ENCODE data around the gene GFY.

The GFY gene

GRCh38 chr19:49425922-49426592 lies 869 bp downstream of the GFY start:
- Histone ChIP-seq H3K79me2 (ENCODE audit: low read length) (no peaks in the 10 kb centered on the region), H3K9me3 (replicated peaks; ENCODE audit: insufficient read depth, low read length) (no peaks in the 10 kb centered on the region), H3K27me3 (replicated peaks; ENCODE audit: insufficient read depth, low read length) (peaks cover 99% of the 10 kb centered on the region), H3K9ac (ENCODE audit: low read length) (no peak overlapping the region), H2AFZ (ENCODE audit: low read length) (no peak overlapping the region), H3K9me2 (replicated peaks; ENCODE audit: insufficient read depth, low read length) (no peaks in the 10 kb centered on the region), H3K27ac (ENCODE audit: low read length) (no peak overlapping the region), H3F3A (ENCODE audit: insufficient read depth, low read length) (no peaks in the 10 kb centered on the region), H3K4me3 (ENCODE audit: low read length) (no peak overlapping the region), H3K36me3 (replicated peaks; ENCODE audit: insufficient read depth, low read length) (no peaks in the 10 kb centered on the region), H3K4me2 (ENCODE audit: low read depth, low read length) (no peak overlapping the region), H3K4me1 (ENCODE audit: low read length) (0 out of 2 replicates have a peak, but pooled peaks cover 3% of the 10 kb centered on the region), H4K20me1 (ENCODE audit: insufficient read depth, low read length) (no peaks in the 10 kb centered on the region)
- TF ChIP-seq CTCF (IDR thresholded peaks at IDR 0.05; ENCODE audit: low read length) (no peak), EZH2 (optimal IDR thresholded peaks at IDR 0.05; ENCODE audit: low read depth, low read length) (no peak), EZH2phosphoT487 (IDR thresholded peaks at IDR 0.05; ENCODE audit: low read length) (no peak; the same call in 1 of the 2 replicates)
- no peak for DNase-seq

- no peaks in the 10 kb centered on the region for H3K79me2 ChIP-seq (ENCODE audit: low read length)
- no peaks in the 10 kb centered on the region for H3F3A ChIP-seq (ENCODE audit: insufficient read depth, low read length)
- H2AFZ ChIP-seq (ENCODE audit: low read length) = no peak overlapping the region
- DNase-seq = no peak
- TF ChIP-seq EZH2 (optimal IDR thresholded peaks at IDR 0.05; ENCODE audit: low read depth, low read length) (no peak), CTCF (IDR thresholded peaks at IDR 0.05; ENCODE audit: low read length) (no peak), EZH2phosphoT487 (IDR thresholded peaks at IDR 0.05; ENCODE audit: low read length) (no peak)
- H4K20me1 ChIP-seq (ENCODE audit: insufficient read depth, low read length) = no peaks in the 10 kb centered on the region
- H3K27ac ChIP-seq (ENCODE audit: low read length) = no peak overlapping the region
- H3K27me3 ChIP-seq (replicated peaks; ENCODE audit: insufficient read depth, low read length) = peaks cover 98% of the 10 kb centered on the region
- H3K4me3 ChIP-seq (ENCODE audit: low read length) = no peak overlapping the region
- no peak overlapping the region for H3K4me2 ChIP-seq (ENCODE audit: low read depth, low read length)
- H3K9me2 ChIP-seq (replicated peaks; ENCODE audit: insufficient read depth, low read length) = no peaks in the 10 kb centered on the region
- no peaks in the 10 kb centered on the region for H3K36me3 ChIP-seq (replicated peaks; ENCODE audit: insufficient read depth, low read length)
- H3K4me1 ChIP-seq (ENCODE audit: low read length) = 0 out of 2 replicates have a peak, but pooled peaks cover 3% of the 10 kb centered on the region
- no peaks in the 10 kb centered on the region for H3K9me3 ChIP-seq (replicated peaks; ENCODE audit: insufficient read depth, low read length)
- no peak overlapping the region for H3K9ac ChIP-seq (ENCODE audit: low read length)
Measured at GRCh38 chr19:49427339-49427738, 2.2 kb downstream of the GFY start.

DNA sequence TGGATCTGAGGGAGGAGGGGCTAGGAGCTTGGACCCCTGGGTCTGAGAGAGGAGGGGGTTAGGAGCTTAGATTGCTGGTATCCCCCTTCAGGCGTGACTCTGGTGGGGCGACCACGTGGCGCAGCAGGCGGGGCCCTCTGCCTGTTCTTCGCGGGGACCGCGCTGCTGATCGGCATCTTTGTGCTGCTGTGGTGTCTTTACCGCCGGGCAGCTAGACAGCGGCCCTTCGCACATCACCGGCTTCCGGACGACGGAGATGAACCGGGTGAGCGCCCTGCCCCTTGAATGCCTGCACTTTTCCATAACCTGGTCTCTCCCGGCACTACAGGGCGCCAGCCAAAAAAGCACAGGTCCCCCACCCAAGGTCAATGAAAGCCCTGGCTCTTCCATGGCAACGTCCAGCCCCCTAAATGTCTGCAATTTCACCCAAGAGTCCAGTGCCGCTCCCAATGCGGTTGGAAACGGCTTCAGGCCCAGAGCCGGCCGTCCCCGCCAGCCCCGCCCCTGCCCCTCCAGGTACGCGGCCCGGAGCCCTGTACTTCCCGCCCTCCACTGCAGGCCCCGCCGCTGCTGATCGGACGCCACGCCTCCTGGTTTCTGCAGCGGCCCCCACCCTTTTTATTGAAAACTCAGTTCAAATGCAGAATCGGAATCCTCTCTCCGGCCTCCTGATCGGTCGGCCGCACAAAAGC lies 2.8 kb downstream of the GFY start:
- H3K9ac ChIP-seq (ENCODE audit: low read length) = no peak overlapping the region

More for the DNA sequence above, 2.8 kb downstream of the GFY start:
- H3K27me3 ChIP-seq (replicated peaks; ENCODE audit: insufficient read depth, low read length) = peaks cover 98% of the 10 kb centered on the region
- no peaks in the 10 kb centered on the region for H4K20me1 ChIP-seq (ENCODE audit: insufficient read depth, low read length)
- no peak overlapping the region for H3K27ac ChIP-seq (ENCODE audit: low read length)
- H3F3A ChIP-seq (ENCODE audit: insufficient read depth, low read length) = no peaks in the 10 kb centered on the region
- no peaks in the 10 kb centered on the region for H3K9me2 ChIP-seq (replicated peaks; ENCODE audit: insufficient read depth, low read length)
- H3K79me2 ChIP-seq (ENCODE audit: low read length) = no peaks in the 10 kb centered on the region
- H2AFZ ChIP-seq (ENCODE audit: low read length) = no peak overlapping the region
- DNase-seq = no peak
- H3K4me2 ChIP-seq (ENCODE audit: low read depth, low read length) = no peak overlapping the region
- no peak overlapping the region for H3K4me3 ChIP-seq (ENCODE audit: low read length)
- TF ChIP-seq EZH2phosphoT487 (IDR thresholded peaks at IDR 0.05; ENCODE audit: low read length) (no peak), CTCF (IDR thresholded peaks at IDR 0.05; ENCODE audit: low read length) (no peak), EZH2 (optimal IDR thresholded peaks at IDR 0.05; ENCODE audit: low read depth, low read length) (peak; percentile 33)
- H3K36me3 ChIP-seq (replicated peaks; ENCODE audit: insufficient read depth, low read length) = no peaks in the 10 kb centered on the region
- no peaks in the 10 kb centered on the region for H3K9me3 ChIP-seq (replicated peaks; ENCODE audit: insufficient read depth, low read length)
- 0 out of 2 replicates have a peak, but pooled peaks cover 1% of the 10 kb centered on the region for H3K4me1 ChIP-seq (ENCODE audit: low read length)
